HFFc6 (cell line): ENCODE measurements around the gene PKP3. TPM values are rescaled to one million over a fixed set of nuclear protein-coding genes. Genes with fewer than 3 reads are reported as not detected.

ENCODE experiments used
- DNase-seq: peaks from one replicate; pipeline ENCODE4 v3.0.0-alpha.2; 2018
- H3K27ac Mint-ChIP-seq: 2 replicates; pipeline ENCODE4 v1.8.0; 2020; ENCODE audit warnings: mild to moderate bottlenecking, mixed read lengths
- H3K27me3 Mint-ChIP-seq: 2 replicates; pipeline ENCODE4 v1.8.0; 2021; ENCODE audit warnings: mild to moderate bottlenecking, moderate library complexity, mixed read lengths; ENCODE audit not compliant: insufficient read depth
- H3K36me3 Mint-ChIP-seq: 2 replicates; pipeline ENCODE4 v1.8.0; 2021; ENCODE audit warnings: low read depth, mixed read lengths
- H3K4me1 Mint-ChIP-seq: 2 replicates; pipeline ENCODE4 v1.8.0; 2020; ENCODE audit warnings: low read depth, mixed read lengths
- H3K4me3 Mint-ChIP-seq: 2 replicates; pipeline ENCODE4 v1.8.0; 2020; ENCODE audit warnings: mild to moderate bottlenecking, moderate library complexity, mixed read lengths
- H3K9me3 Mint-ChIP-seq: 2 replicates; pipeline ENCODE4 v1.8.0; 2020; ENCODE audit warnings: mild to moderate bottlenecking, mixed read lengths
- total RNA-seq, 6 experiments: library from RNA; stranded (reverse); fragmentation: NEBNext Ultra II Directional; extraction: Animal tissue kit (Norgen Biotek cat#: 25700); gene quantifications; 2 replicates in 1 of 6; 3 replicates in 5 of 6; pipeline ENCODE4 v1.2.3, GENCODE V29; 2021
- TF ChIP-seq, protein P1 (sequence below): fragments of 200-600 bp; sonication (generic); IDR thresholded peaks from 2 replicates; pipeline ENCODE4 v1.5.0; 2021; ENCODE audit warnings: antibody characterized with exemption, mild to moderate bottlenecking

Gene PKP3
- total RNA-seq, 6 experiments from 2014 or later = 2.5 to 3.3 (median 2.9) TPM

DNA sequence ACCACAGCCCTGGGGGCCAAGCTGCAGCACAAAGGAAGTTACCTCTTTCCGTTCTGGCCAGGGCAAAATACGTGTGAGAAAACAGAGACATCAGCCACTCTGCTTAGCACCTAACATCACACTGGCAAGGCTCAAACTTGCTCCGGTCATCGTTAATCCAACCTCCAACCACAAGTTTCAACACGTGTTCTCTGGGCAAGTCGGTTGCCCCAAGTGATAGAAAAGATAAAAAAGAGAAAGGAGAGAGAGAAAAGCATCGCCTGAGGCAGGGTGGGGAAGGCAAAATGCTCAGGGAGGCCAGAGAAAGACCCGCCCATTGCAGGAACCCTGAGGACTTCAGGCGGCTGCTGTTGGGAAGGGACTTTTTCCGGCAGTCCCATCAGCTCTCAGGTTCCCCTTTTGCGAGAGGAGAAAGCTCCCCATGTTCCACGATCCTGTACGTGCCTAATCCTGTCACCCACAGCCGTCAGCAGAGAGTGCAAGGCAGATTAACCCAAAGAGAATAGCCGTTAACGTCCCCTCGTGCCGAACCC is 43.2 kb upstream of the PKP3 start:
- Mint-ChIP-seq H3K4me1 (peaks cover 35% of the 10 kb centered on the region), H3K4me3 (no peak overlapping the region), H3K9me3 (no peaks in the 10 kb centered on the region), H3K27me3 (peaks cover 4% of the 10 kb centered on the region), H3K36me3 (no peaks in the 10 kb centered on the region), H3K27ac (no peak overlapping the region)
- peak; percentile 16 for DNase-seq
- TF ChIP-seq, protein P1, sequence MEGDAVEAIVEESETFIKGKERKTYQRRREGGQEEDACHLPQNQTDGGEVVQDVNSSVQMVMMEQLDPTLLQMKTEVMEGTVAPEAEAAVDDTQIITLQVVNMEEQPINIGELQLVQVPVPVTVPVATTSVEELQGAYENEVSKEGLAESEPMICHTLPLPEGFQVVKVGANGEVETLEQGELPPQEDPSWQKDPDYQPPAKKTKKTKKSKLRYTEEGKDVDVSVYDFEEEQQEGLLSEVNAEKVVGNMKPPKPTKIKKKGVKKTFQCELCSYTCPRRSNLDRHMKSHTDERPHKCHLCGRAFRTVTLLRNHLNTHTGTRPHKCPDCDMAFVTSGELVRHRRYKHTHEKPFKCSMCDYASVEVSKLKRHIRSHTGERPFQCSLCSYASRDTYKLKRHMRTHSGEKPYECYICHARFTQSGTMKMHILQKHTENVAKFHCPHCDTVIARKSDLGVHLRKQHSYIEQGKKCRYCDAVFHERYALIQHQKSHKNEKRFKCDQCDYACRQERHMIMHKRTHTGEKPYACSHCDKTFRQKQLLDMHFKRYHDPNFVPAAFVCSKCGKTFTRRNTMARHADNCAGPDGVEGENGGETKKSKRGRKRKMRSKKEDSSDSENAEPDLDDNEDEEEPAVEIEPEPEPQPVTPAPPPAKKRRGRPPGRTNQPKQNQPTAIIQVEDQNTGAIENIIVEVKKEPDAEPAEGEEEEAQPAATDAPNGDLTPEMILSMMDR = no peak

DNA sequence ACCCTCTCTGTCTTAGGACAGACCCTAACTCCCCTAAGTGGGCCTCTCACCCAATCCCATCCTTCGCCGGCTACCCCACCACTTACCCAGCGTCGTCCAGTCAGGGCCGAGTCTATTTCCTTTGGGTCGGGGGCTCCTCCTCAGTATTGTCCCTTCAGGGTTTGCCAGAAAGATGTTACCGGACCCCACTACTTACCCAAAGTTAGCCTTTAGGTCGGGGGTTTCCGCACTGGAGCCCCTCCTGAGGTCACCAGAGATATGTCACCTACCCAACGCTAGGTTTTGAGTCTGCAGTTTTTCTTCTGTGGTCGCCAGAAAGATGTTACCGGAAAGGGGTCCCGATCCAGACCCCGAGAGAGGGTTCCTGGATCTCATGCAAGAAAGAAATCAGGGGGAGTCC is 42.6 kb upstream of the PKP3 start:
- Mint-ChIP-seq H3K9me3 (no peaks in the 10 kb centered on the region), H3K4me1 (peaks cover 35% of the 10 kb centered on the region), H3K4me3 (no peak overlapping the region), H3K36me3 (no peaks in the 10 kb centered on the region), H3K27me3 (peaks cover 4% of the 10 kb centered on the region; the same call in 1 of the 2 replicates), H3K27ac (no peak overlapping the region)
- TF ChIP-seq, protein P1 = no peak
- no peak for DNase-seq

DNA sequence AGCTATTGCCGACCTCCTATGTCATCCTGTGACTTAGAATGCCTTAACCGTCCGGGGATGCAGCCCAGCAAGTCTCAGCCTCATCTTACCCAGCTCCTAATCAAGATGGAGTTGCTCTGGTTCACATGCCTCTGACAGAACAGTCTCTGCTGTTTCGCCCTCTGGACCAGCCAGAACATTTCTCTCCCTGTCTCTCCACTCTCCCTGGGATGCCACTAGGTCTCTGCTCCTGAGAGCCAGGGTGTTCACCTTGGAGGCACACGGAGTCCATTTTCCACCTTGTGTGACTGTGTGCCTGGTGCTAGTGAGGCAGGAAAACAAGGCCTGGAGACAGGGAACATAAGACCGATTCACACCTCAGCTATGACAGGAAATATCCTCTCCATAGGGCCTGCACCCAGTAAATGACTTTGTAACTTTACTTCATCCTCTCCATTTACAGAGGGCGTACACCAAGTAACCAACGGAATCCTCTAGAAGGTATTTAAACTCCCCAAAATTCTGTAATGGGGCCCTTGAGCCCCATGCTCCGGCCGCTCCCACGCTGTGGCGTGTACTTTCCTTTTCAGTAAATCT is 41.5 kb upstream of the PKP3 start:
- H3K36me3 Mint-ChIP-seq = no peaks in the 10 kb centered on the region
- no peak for DNase-seq
- peaks cover 4% of the 10 kb centered on the region; the same call in 1 of the 2 replicates for H3K27me3 Mint-ChIP-seq
- H3K4me1 Mint-ChIP-seq = peaks cover 35% of the 10 kb centered on the region
- H3K4me3 Mint-ChIP-seq = no peak overlapping the region
- peak overlapping the region; percentile 85; the same call in 1 of the 2 replicates for H3K27ac Mint-ChIP-seq
- no peaks in the 10 kb centered on the region for H3K9me3 Mint-ChIP-seq
- TF ChIP-seq, protein P1 = no peak

GRCh38 chr11:353179-353873 is 40.7 kb upstream of the PKP3 start:
- TF ChIP-seq, protein P1 = no peak
- H3K36me3 Mint-ChIP-seq = no peaks in the 10 kb centered on the region

GRCh38 chr11:355581-356458 is 38.2 kb upstream of the PKP3 start:
- Mint-ChIP-seq H3K9me3 (no peaks in the 10 kb centered on the region), H3K4me3 (peak overlapping the region; percentile 55), H3K27ac (peak overlapping the region; percentile 89), H3K36me3 (no peaks in the 10 kb centered on the region), H3K27me3 (peaks cover 5% of the 10 kb centered on the region; the same call in 1 of the 2 replicates), H3K4me1 (peaks cover 31% of the 10 kb centered on the region)
- TF ChIP-seq, protein P1 = no peak
- DNase-seq = peak; percentile 87

More at GRCh38 chr11:353179-353873, 40.7 kb upstream of the PKP3 start:
- DNase-seq = peak; percentile 59
- peaks cover 35% of the 10 kb centered on the region for H3K4me1 Mint-ChIP-seq
- peak overlapping the region; percentile 85 for H3K27ac Mint-ChIP-seq
- no peaks in the 10 kb centered on the region for H3K9me3 Mint-ChIP-seq
- H3K27me3 Mint-ChIP-seq = 0 out of 2 replicates have a peak, but pooled peaks cover 2% of the 10 kb centered on the region
- H3K4me3 Mint-ChIP-seq = peak overlapping the region; percentile 26
